GM19025 (cell line): ENCODE data around the gene SPTBN1.
A peak's percentile ranks its signal among the peaks of the same experiment; 100 is the strongest.
"Not testable (repeated sequence)": the region's sequence is repeated elsewhere in the genome, so short reads cannot be mapped to it uniquely, and the experiment has no call there.

Source experiments
- ATAC-seq: cut with Tn5 transposase; IDR thresholded peaks from one replicate; pipeline ENCODE4 v1.9.1; 2021; ENCODE audit warnings: mild to moderate bottlenecking, low read depth, moderate library complexity; ENCODE audit not compliant: unreplicated experiment

The SPTBN1 gene

DNA sequence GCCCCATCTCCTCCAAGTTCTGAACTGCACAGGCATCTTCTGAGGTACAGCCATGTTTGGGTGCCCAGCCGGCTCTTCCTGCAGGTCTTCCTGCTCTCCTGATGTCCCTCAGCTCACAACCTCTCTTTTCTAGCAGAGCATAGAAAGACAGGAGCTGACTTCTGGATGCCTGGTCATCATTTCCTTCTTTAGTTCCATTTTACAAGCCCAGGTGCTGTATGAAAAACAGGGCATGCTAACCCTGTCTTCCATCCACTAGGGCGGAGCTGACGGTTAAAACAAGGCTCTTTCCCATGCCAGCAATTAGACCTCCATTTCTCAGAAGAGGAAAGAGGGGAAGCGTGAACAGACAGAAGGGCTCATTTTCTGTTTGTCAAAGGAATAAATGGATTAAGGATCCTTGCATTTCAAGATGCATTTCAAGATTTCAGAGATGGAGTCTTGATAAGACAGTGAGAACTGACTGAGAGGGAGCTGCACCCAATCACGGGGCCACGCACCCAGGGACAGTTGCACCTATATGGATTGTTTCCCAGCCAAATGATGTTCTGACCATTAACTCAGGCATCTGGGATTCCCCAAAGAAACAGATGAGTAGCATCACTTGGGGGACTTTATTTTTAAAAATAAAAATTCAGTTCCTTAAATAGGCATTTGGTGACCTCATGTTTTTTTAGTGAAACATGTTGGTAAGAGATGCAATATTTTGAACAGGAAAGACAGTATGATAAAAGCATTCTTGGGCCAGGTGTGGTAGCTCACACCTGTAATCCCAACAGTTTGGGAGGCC is 221.5 kb downstream of the SPTBN1 start:
- ATAC-seq = no peak

- ATAC-seq = no peak
Observed at GRCh38 chr2:54678719-54679118, 222.6 kb downstream of the SPTBN1 start.

- peak; percentile 65 for ATAC-seq
Observed at GRCh38 chr2:54680397-54681041, 224.4 kb downstream of the SPTBN1 start.

GRCh38 chr2:54681416-54681815 is 225.3 kb downstream of the SPTBN1 start:
- ATAC-seq = no peak

- ATAC-seq = no peak
Observed at GRCh38 chr2:54683596-54683995, 227.5 kb downstream of the SPTBN1 start.

DNA sequence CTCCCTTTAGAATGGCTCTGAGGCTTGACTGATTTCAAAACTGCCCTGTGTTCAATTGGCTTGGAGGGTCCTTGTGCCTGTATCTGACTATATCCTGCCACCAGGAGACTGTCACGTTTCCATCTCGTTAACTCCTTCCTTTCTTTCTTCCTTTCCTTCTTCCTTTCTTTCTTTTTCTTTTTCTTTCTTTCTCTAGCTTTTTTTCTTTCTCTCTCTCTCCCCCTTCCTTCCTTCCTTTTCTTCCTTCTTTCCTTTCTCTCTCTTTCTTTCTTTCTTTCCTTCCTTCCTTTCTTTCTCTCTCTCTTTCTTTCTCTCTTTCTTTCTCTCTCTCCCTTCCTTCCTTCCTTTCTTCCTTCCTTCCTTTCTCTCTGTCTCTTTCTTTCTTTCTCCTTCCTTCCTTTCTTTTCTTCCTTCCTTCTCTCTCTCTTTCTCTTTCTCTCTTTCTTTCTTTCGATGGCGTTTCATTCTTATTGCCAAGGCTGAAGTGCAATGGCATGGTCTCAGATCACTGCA is 229.2 kb downstream of the SPTBN1 start:
- ATAC-seq = no peak

DNA sequence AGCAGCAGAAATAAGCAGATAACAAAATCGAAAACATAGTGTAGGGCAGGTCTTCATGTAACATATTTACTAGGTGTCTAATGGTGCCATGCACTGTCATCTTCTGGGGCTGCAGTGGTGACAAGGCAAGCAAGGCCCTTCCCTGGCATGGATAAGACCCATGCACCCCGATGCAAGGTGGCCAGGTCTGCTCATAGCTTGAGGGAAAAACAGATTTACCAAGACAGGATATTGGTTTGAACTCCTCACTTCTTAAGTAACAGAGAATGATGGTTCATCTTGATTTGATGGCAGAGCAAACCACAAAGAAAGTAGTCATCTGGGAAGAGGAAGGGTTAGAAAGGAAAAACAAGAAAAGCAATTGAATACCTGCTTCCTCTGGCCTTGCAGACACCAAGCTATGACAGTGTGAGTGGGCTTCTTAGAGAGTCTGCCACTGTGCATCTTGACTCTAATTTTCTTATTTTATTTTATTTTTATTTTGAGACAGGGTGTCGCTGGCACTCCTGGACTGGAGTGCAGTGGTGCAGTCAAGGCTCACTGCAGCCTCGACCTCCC is 231.5 kb downstream of the SPTBN1 start:
- ATAC-seq = no peak

- ATAC-seq = no peak
Observed at GRCh38 chr2:54691445-54692135, 235.5 kb downstream of the SPTBN1 start.

GRCh38 chr2:54692556-54692955 is 236.4 kb downstream of the SPTBN1 start:
- ATAC-seq = no peak

GRCh38 chr2:54695378-54695777 is 239.3 kb downstream of the SPTBN1 start:
- no peak for ATAC-seq

DNA sequence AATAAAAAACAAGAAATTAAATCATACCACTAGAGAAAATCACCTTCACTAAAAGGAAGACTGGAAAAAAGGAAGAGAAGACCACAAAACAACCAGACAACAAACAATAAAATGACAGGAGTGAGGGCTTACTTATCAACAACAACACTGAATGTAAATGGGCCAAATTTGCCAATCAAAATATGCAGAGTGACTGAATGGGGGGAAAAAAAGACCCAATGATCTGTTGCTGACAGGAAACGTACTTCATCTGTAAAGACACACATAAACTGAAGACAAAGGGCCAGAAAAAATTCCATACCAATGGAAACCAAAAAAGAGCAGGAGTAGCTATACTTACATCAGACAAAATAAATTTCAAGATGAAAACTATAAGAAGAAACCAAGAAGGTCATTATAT is 241.8 kb downstream of the SPTBN1 start:
- ATAC-seq = no peak

GRCh38 chr2:54698926-54699325 is 242.8 kb downstream of the SPTBN1 start:
- ATAC-seq = not testable (repeated sequence)

GRCh38 chr2:54699665-54700064 is 243.5 kb downstream of the SPTBN1 start:
- no peak for ATAC-seq

GRCh38 chr2:54701029-54701428 is 244.9 kb downstream of the SPTBN1 start:
- no peak for ATAC-seq

DNA sequence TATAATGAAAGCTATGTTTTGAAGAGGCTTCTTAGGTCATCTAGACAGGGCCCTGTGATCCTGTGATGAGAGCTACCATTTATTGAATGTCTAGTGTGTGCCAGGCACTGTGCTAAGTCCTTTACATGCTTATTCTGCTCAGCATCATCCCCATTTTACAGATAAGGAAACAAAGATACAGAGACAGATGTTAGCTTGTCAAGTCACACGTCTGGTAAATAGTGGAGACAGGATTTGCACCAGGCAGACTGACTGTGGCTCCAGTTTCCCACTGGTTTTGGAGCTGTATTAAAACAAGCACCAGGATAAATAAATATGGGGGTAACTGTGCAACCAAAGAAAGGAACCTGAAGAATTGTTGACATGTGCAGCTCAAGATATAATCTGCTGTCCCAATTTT is 248.1 kb downstream of the SPTBN1 start:
- no peak for ATAC-seq

- no peak for ATAC-seq
Observed at GRCh38 chr2:54704688-54705605, 248.8 kb downstream of the SPTBN1 start.

DNA sequence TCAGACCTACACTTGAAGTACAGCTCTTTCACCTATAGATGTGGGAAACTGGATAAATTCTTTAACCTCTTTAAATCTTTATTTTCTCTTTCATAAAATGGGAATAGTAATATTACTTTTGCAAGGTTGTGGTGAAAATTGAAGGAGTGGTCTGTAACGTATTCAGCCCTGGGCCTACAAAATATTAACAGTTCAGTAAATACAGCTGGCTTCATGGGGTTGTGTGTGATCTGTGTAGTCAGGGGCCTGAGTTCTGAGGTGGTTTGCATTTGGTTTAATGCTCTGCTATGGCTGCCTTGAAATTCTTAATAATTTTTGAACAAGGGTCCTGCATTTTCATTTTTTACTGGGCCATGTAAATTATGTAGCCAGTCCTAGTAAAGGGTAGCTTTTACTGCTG is 250.5 kb downstream of the SPTBN1 start:
- no peak for ATAC-seq

DNA sequence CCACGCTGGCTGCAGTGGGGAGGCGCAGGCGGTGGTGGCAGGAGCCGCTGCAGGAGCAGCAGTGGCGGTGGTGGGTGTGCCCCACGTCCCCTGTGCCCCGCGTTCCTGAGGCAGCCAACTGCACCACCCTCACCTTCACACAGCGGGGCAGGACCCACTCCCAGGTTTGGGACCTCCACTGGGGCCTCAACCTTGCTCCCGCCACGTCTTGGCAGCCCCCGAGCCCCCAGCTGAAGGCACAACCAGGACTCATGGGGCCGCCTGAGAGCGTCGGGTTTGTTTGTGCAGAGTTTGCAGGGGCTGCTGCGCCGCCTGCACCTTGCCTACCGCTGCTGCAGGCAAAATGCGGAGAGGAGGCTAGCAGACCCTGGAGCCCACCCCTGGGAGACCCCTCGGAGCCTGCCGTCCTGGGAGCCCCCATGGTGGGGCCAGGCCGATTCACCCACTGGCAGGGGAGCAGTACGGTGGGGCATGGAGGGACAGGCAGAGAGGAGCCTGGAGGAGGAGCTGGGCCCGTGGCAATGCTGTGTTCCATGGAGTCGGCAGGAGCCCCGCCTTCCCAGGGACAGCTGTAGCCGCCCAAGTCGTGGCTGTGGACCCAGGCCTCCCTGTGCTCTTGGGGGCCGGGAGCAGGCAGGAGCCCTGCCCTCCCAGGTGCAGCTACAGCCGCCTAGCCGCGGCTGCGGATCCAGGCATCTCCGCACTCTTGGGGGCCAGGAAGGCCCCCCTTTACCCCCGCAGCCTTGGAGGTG is 252.6 kb downstream of the SPTBN1 start:
- ATAC-seq = no peak

- ATAC-seq = no peak
Observed at GRCh38 chr2:54709336-54709809, 253.2 kb downstream of the SPTBN1 start.
